HCT116 (cell line): ENCODE measurements around the gene MAN1A1. TPM values are rescaled to one million over a fixed set of nuclear protein-coding genes. Genes with fewer than 3 reads are reported as not detected.

Experiments
- CTCF ChIP-seq, 3 experiments: fragments of 200-600 bp in 1 of 3; sonication (generic) in 1 of 3; IDR thresholded peaks in 2 of 3; conservative IDR thresholded peaks in 1 of 3; 2 replicates each; pipeline ENCODE4 v1.5.1; 2012 to 2017; ENCODE audit warnings: low read depth in 2 of 3, low read length in 2 of 3, antibody characterized with exemption in 1 of 3, borderline replicate concordance in 1 of 3, control low read depth in 1 of 3, mild to moderate bottlenecking in 1 of 3, mixed read lengths in 1 of 3, mixed run types in 1 of 3, moderate library complexity in 1 of 3; ENCODE audit not compliant: insufficient read depth in 1 of 3
- EGR1 ChIP-seq: IDR thresholded peaks from 2 replicates; pipeline ENCODE4 v1.6.1; 2012; ENCODE audit warnings: low read depth
- EZH2 ChIP-seq: fragments of 200-600 bp; sonication (generic); IDR thresholded peaks from 2 replicates; pipeline ENCODE4 v1.6.1; 2017; ENCODE audit warnings: antibody characterized with exemption, mixed run types
- EZH2phosphoT487 ChIP-seq: fragments of 200-600 bp; IDR thresholded peaks from 2 replicates; pipeline ENCODE4 v1.6.1; 2018; ENCODE audit warnings: antibody characterized with exemption, borderline replicate concordance
- JUND ChIP-seq: IDR thresholded peaks from 2 replicates; pipeline ENCODE4 v1.6.1; 2012
- RAD21 ChIP-seq: IDR thresholded peaks from 2 replicates; pipeline ENCODE4 v1.6.1; 2012; ENCODE audit warnings: low read depth, mild to moderate bottlenecking
- SIN3A ChIP-seq: IDR thresholded peaks from 2 replicates; pipeline ENCODE4 v1.6.1; 2012; ENCODE audit warnings: low read depth
- TCF7L2 ChIP-seq: IDR thresholded peaks from 2 replicates; pipeline ENCODE4 v1.7.0; 2011; ENCODE audit warnings: borderline replicate concordance, inconsistent platforms; ENCODE audit not compliant: insufficient read depth, insufficient read length; ENCODE audit errors: extremely low read depth
- YY1 ChIP-seq: IDR thresholded peaks from 2 replicates; pipeline ENCODE4 v1.6.1; 2011; ENCODE audit warnings: low read length, low read depth, moderate library complexity, mild to moderate bottlenecking; ENCODE audit not compliant: insufficient replicate concordance; ENCODE audit errors: extremely low read depth
- ZFX ChIP-seq: fragments of 450-650 bp; IDR thresholded peaks from 2 replicates; pipeline ENCODE4 v1.6.1; 2017
- total RNA-seq: library from RNA; stranded (reverse); gene quantifications from one replicate; pipeline ENCODE4 v1.2.1, GENCODE V29; 2021; ENCODE audit not compliant: unreplicated experiment
- TF ChIP-seq, protein P1 (sequence below): IDR thresholded peaks from 2 replicates; pipeline ENCODE4 v1.6.1; 2012; ENCODE audit warnings: low read depth

The MAN1A1 gene
- total RNA-seq, 1 experiment from 2014 or later: 46.0 TPM

DNA sequence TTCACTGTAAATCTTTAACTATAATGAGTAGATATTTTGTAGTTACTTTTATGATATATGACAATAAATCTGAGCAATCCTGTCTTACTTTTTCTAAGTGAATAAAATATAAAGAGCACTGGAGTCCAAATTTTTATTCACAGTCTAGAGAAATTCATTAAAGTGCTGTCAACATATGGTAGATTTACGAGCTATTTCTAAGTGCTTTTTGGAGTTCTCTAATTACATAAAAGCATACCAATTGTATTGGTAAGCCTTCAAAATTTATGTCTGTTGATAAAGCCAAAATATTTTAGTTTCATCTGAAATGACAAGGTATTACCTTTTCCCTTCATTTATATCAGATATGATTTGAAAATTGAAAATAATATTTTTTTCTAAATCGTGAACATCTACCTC, 75.4 kb downstream of the MAN1A1 start (continued):
- TF ChIP-seq CTCF (IDR thresholded peaks at IDR 0.05 in 2 of 3, conservative IDR thresholded peaks at IDR 0.05 in 1 of 3; ENCODE audit: borderline replicate concordance in 1 of 3, insufficient read depth in 1 of 3, low read depth in 2 of 3, low read length in 2 of 3) (no peak), SIN3A (no peak), YY1 (no peak), RAD21 (no peak), ZFX (no peak), EZH2 (no peak), TCF7L2 (no peak), EGR1 (no peak), JUND (no peak), EZH2phosphoT487 (no peak)
- TF ChIP-seq, protein P1, sequence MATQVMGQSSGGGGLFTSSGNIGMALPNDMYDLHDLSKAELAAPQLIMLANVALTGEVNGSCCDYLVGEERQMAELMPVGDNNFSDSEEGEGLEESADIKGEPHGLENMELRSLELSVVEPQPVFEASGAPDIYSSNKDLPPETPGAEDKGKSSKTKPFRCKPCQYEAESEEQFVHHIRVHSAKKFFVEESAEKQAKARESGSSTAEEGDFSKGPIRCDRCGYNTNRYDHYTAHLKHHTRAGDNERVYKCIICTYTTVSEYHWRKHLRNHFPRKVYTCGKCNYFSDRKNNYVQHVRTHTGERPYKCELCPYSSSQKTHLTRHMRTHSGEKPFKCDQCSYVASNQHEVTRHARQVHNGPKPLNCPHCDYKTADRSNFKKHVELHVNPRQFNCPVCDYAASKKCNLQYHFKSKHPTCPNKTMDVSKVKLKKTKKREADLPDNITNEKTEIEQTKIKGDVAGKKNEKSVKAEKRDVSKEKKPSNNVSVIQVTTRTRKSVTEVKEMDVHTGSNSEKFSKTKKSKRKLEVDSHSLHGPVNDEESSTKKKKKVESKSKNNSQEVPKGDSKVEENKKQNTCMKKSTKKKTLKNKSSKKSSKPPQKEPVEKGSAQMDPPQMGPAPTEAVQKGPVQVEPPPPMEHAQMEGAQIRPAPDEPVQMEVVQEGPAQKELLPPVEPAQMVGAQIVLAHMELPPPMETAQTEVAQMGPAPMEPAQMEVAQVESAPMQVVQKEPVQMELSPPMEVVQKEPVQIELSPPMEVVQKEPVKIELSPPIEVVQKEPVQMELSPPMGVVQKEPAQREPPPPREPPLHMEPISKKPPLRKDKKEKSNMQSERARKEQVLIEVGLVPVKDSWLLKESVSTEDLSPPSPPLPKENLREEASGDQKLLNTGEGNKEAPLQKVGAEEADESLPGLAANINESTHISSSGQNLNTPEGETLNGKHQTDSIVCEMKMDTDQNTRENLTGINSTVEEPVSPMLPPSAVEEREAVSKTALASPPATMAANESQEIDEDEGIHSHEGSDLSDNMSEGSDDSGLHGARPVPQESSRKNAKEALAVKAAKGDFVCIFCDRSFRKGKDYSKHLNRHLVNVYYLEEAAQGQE: no peak
